ENCODE data around the gene STX5. TPM values are rescaled to one million over a fixed set of nuclear protein-coding genes. Genes with fewer than 3 reads are reported as not detected.

STX5 gene
- total RNA-seq, 2 experiments from 2014 or later: 30.6 to 41.0 TPM

DNA sequence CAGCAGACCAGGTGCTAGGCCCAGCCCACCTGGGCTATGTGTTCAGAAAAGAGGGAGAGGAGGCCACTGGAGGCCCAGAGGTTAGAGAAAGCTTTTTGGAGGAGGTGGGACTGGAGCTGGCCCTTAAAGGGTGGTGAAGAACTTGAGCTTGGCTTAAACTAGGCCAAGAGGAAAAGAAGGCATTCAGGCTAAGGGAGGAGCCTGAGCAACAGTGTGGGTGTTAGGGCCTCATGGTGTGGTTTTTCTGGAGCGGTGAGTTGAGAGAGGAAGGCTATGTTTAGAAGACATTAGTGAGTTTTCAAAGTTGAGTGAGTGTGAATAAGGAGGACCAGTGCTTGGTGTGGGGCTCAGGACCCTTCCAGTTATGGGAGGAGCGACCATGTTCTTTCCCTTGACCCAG is 54.5 kb downstream of the STX5 start:
- DNase-seq (ENCODE audit: low spot score): no peak
- H2AFZ ChIP-seq (ENCODE audit: low read length): no peak overlapping the region
- H3K79me2 ChIP-seq (ENCODE audit: insufficient read depth, low read depth, low read length): peaks cover 16% of the 10 kb centered on the region; the same call in 1 of the 2 replicates
- POLR2A ChIA-PET: no interaction called here
- intact Hi-C loops (cut with micrococcal nuclease; ENCODE audit: unreplicated experiment): no loop called here
- H3K36me3 ChIP-seq (ENCODE audit: insufficient read depth, low read length): peaks cover 51% of the 10 kb centered on the region
- H4K20me1 ChIP-seq (ENCODE audit: insufficient read depth, low read length): no peaks in the 10 kb centered on the region
- H3K4me1 ChIP-seq (ENCODE audit: insufficient read depth, low read length, poor library complexity, severe bottlenecking): peaks cover 12% of the 10 kb centered on the region
- H3K27ac ChIP-seq (ENCODE audit: low read depth, low read length, poor library complexity, severe bottlenecking): no peak overlapping the region
- CTCF ChIA-PET (ENCODE audit: unreplicated experiment): no interaction called here
- no TSS peak for BruUV-seq (replicated peaks)
- H3K9me2 ChIP-seq (ENCODE audit: insufficient read depth, low read length): no peaks in the 10 kb centered on the region
- TF ChIP-seq, protein P1, sequence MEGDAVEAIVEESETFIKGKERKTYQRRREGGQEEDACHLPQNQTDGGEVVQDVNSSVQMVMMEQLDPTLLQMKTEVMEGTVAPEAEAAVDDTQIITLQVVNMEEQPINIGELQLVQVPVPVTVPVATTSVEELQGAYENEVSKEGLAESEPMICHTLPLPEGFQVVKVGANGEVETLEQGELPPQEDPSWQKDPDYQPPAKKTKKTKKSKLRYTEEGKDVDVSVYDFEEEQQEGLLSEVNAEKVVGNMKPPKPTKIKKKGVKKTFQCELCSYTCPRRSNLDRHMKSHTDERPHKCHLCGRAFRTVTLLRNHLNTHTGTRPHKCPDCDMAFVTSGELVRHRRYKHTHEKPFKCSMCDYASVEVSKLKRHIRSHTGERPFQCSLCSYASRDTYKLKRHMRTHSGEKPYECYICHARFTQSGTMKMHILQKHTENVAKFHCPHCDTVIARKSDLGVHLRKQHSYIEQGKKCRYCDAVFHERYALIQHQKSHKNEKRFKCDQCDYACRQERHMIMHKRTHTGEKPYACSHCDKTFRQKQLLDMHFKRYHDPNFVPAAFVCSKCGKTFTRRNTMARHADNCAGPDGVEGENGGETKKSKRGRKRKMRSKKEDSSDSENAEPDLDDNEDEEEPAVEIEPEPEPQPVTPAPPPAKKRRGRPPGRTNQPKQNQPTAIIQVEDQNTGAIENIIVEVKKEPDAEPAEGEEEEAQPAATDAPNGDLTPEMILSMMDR (conservative IDR thresholded peaks at IDR 0.05; ENCODE audit: low read length): no peak
- TF ChIP-seq EZH2phosphoT487 (IDR thresholded peaks at IDR 0.05; ENCODE audit: borderline replicate concordance, low read depth, low read length): no peak
- H3K9me3 ChIP-seq (ENCODE audit: low read length): no peaks in the 10 kb centered on the region
- no peak overlapping the region for H3K4me3 ChIP-seq (ENCODE audit: low read depth, low read length, poor library complexity, severe bottlenecking)
- H3K4me2 ChIP-seq (ENCODE audit: low read length): no peak overlapping the region

DNA sequence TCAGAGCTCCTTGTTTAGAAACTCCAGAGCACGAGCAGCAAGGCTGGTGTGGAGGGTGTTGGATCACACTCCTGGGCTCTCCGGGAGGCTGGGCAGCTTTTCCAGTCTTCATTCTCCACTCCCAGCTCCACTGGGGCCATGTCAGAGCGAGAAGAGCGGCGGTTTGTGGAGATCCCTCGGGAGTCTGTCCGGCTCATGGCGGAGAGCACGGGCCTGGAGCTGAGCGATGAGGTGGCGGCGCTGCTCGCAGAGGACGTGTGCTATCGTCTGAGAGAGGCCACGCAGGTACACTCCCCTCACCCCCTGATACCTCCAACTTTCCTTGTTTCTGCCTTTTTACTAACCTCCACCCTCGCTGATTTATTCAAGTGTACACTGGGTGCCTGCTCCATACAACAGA is 56.2 kb downstream of the STX5 start:
- Histone ChIP-seq H3K9me3 (ENCODE audit: low read length) (no peaks in the 10 kb centered on the region), H3K79me2 (ENCODE audit: insufficient read depth, low read depth, low read length) (peaks cover 24% of the 10 kb centered on the region; the same call in 1 of the 2 replicates), H4K20me1 (ENCODE audit: insufficient read depth, low read length) (no peaks in the 10 kb centered on the region), H3K9me2 (ENCODE audit: insufficient read depth, low read length) (no peaks in the 10 kb centered on the region), H3K4me1 (ENCODE audit: insufficient read depth, low read length, poor library complexity, severe bottlenecking) (peaks cover 20% of the 10 kb centered on the region), H3K36me3 (ENCODE audit: insufficient read depth, low read length) (peaks cover 39% of the 10 kb centered on the region), H3K4me3 (ENCODE audit: low read depth, low read length, poor library complexity, severe bottlenecking) (no peak overlapping the region), H2AFZ (ENCODE audit: low read length) (no peak overlapping the region), H3K27ac (ENCODE audit: low read depth, low read length, poor library complexity, severe bottlenecking) (no peak overlapping the region), H3K4me2 (ENCODE audit: low read length) (no peak overlapping the region)
- intact Hi-C loops (cut with micrococcal nuclease; ENCODE audit: unreplicated experiment): no loop called here
- TF ChIP-seq, protein P1 (conservative IDR thresholded peaks at IDR 0.05; ENCODE audit: low read length): no peak
- no peak for TF ChIP-seq EZH2phosphoT487 (IDR thresholded peaks at IDR 0.05; ENCODE audit: borderline replicate concordance, low read depth, low read length)
- POLR2A ChIA-PET: interaction anchor here (0.6 to 1.6 kb wide), 2 partner anchors 22 to 1407 kb away, joined by 5 to 6 read pairs; partner anchors contain the start of gene ZBTB3
- CTCF ChIA-PET (ENCODE audit: unreplicated experiment): no interaction called here
- BruUV-seq (replicated peaks): no TSS peak
- DNase-seq (ENCODE audit: low spot score): no peak

DNA sequence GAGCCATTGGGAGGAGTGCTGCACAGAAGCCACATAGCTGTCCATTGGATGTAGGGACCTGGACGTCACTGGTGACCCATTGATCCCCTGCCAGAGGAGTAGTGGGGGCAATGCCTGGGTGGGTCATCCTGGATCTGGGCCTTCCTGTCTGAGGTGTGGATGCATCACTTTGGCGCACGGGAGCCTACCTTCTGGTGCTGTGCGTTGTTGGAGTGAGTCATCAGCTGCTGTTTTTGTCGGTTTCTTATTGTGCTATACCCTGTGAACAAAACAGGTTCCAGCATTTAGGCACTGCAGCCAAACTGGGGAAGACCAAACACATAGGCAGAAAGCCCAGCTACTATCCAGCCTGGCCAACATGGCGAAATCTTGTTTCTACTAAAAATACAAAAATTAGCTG is 57.4 kb downstream of the STX5 start:
- Histone ChIP-seq H3K79me2 (ENCODE audit: insufficient read depth, low read depth, low read length) (peaks cover 24% of the 10 kb centered on the region; the same call in 1 of the 2 replicates), H3K4me2 (ENCODE audit: low read length) (no peak overlapping the region), H2AFZ (ENCODE audit: low read length) (no peak overlapping the region), H3K9me3 (ENCODE audit: low read length) (no peaks in the 10 kb centered on the region), H3K27ac (ENCODE audit: low read depth, low read length, poor library complexity, severe bottlenecking) (no peak overlapping the region), H3K9me2 (ENCODE audit: insufficient read depth, low read length) (no peaks in the 10 kb centered on the region), H3K36me3 (ENCODE audit: insufficient read depth, low read length) (peaks cover 34% of the 10 kb centered on the region), H3K4me1 (ENCODE audit: insufficient read depth, low read length, poor library complexity, severe bottlenecking) (peaks cover 32% of the 10 kb centered on the region), H3K4me3 (ENCODE audit: low read depth, low read length, poor library complexity, severe bottlenecking) (no peak overlapping the region), H4K20me1 (ENCODE audit: insufficient read depth, low read length) (no peaks in the 10 kb centered on the region)
- TF ChIP-seq, protein P1 (conservative IDR thresholded peaks at IDR 0.05; ENCODE audit: low read length): no peak
- no peak for TF ChIP-seq EZH2phosphoT487 (IDR thresholded peaks at IDR 0.05; ENCODE audit: borderline replicate concordance, low read depth, low read length)
- ChIA-PET CTCF (ENCODE audit: unreplicated experiment) (no interaction called here), POLR2A (interaction anchor here (0.5 to 1.1 kb wide), 6 partner anchors 18 to 95 kb away, joined by 3 to 8 read pairs (median 4); no protein-coding TSS in a partner anchor)
- no TSS peak for BruUV-seq (replicated peaks)
- DNase-seq (ENCODE audit: low spot score): no peak
- intact Hi-C loops (cut with micrococcal nuclease; ENCODE audit: unreplicated experiment): loop anchor here (5.0 kb wide), 1 partner anchor 102 kb away; the partner anchor contains the start of genes LBHD1 and UQCC3

All from OCI-LY7 (cell line).